HepG2 (cell line): ENCODE measurements around the gene HDDC3. TPM values are rescaled to one million over a fixed set of nuclear protein-coding genes. Genes with fewer than 3 reads are reported as not detected.

ENCODE experiments used
- HNRNPLL ChIP-seq: fragments of 200-400 bp; formaldehyde crosslinking; IDR thresholded peaks from 2 replicates; pipeline ENCODE4 v1.6.1; 2017; ENCODE audit warnings: mild to moderate bottlenecking, low read depth, low read length; ENCODE audit not compliant: poor library complexity, severe bottlenecking
- NR2F6 ChIP-seq, 2 experiments: IDR thresholded peaks; 2 replicates each; pipeline ENCODE4 v1.6.1; 2016; ENCODE audit warnings: antibody characterized with exemption in 1 of 2, mild to moderate bottlenecking in 1 of 2
- ONECUT2 ChIP-seq: sonication (generic); formaldehyde crosslinking; IDR thresholded peaks from 2 replicates; pipeline ENCODE4 v1.4.0; 2020; ENCODE audit warnings: missing genetic modification reagents
- SMARCE1 ChIP-seq: fragments of 450-650 bp; IDR thresholded peaks from 2 replicates; pipeline ENCODE4 v1.6.1; 2017; ENCODE audit warnings: borderline replicate concordance
- ZNF275 ChIP-seq: sonication (generic); formaldehyde crosslinking; IDR thresholded peaks from 2 replicates; pipeline ENCODE4 v1.8.0; 2022; ENCODE audit warnings: missing genetic modification reagents, mild to moderate bottlenecking, inconsistent platforms, borderline replicate concordance
- ZNF703 ChIP-seq: sonication (generic); formaldehyde crosslinking; IDR thresholded peaks from 2 replicates; pipeline ENCODE4 v1.5.1; 2020; ENCODE audit warnings: missing genetic modification reagents, mild to moderate bottlenecking, moderate library complexity, borderline replicate concordance
- ZNF747 ChIP-seq: sonication (generic); formaldehyde crosslinking; IDR thresholded peaks from 2 replicates; pipeline ENCODE4 v1.8.1; 2023; ENCODE audit warnings: missing genetic modification reagents, mild to moderate bottlenecking, borderline replicate concordance
- ZUFSP ChIP-seq: sonication (generic); formaldehyde crosslinking; IDR thresholded peaks from 2 replicates; pipeline ENCODE4 v1.9.0; 2021; ENCODE audit warnings: missing genetic modification reagents, mild to moderate bottlenecking, borderline replicate concordance
- polyA plus RNA-seq, 8 experiments: library from polyadenylated mRNA; depleted of rRNA in 3 of 8; stranded (reverse) in 7 of 8; unstranded in 1 of 8; fragments of >200 nt; fragmentation: Illumina TruSeq in 4 of 8; extraction: Trizol in 4 of 8; gene quantifications; 2 replicates each; pipeline versions ENCODE4 v1.2.1 to v1.2.3, GENCODE V29; 2011 to 2016; ENCODE audit warnings: low read depth in 4 of 8, missing spikeins in 1 of 8, mixed read lengths in 1 of 8; ENCODE audit not compliant: insufficient read depth in 1 of 8
- total RNA-seq, 5 experiments: library from RNA; depleted of rRNA; stranded (reverse); fragments of >200 nt; fragmentation: Illumina TruSeq; extraction: Trizol; gene quantifications; 2 replicates each; pipeline ENCODE4 v1.2.3, GENCODE V29; 2016; ENCODE audit warnings: low read depth in 1 of 5
- TF ChIP-seq, protein P1 (sequence below): sonication (generic); formaldehyde crosslinking; IDR thresholded peaks from 2 replicates; pipeline ENCODE4 v1.5.0; 2020; ENCODE audit warnings: mild to moderate bottlenecking, missing genetic modification reagents
- TF ChIP-seq, protein P2 (sequence below): sonication (generic); formaldehyde crosslinking; IDR thresholded peaks from 2 replicates; pipeline ENCODE4 v1.4.0; 2020; ENCODE audit warnings: missing genetic modification reagents
- TF ChIP-seq, protein P3 (sequence below): sonication (generic); formaldehyde crosslinking; IDR thresholded peaks from 2 replicates; pipeline ENCODE4 v1.5.1; 2020; ENCODE audit warnings: mild to moderate bottlenecking, missing genetic modification reagents, borderline replicate concordance
- TF ChIP-seq, protein P4 (sequence below): conservative IDR thresholded peaks from 2 replicates; pipeline ENCODE4 v1.6.1; 2018; ENCODE audit warnings: missing genetic modification reagents

The HDDC3 gene
- total and polyA plus RNA-seq, 2 of the 13 experiments (the other 11 are each of a cell fraction or from before 2014, with no cell fraction given) = 18.7 to 28.3 TPM

DNA sequence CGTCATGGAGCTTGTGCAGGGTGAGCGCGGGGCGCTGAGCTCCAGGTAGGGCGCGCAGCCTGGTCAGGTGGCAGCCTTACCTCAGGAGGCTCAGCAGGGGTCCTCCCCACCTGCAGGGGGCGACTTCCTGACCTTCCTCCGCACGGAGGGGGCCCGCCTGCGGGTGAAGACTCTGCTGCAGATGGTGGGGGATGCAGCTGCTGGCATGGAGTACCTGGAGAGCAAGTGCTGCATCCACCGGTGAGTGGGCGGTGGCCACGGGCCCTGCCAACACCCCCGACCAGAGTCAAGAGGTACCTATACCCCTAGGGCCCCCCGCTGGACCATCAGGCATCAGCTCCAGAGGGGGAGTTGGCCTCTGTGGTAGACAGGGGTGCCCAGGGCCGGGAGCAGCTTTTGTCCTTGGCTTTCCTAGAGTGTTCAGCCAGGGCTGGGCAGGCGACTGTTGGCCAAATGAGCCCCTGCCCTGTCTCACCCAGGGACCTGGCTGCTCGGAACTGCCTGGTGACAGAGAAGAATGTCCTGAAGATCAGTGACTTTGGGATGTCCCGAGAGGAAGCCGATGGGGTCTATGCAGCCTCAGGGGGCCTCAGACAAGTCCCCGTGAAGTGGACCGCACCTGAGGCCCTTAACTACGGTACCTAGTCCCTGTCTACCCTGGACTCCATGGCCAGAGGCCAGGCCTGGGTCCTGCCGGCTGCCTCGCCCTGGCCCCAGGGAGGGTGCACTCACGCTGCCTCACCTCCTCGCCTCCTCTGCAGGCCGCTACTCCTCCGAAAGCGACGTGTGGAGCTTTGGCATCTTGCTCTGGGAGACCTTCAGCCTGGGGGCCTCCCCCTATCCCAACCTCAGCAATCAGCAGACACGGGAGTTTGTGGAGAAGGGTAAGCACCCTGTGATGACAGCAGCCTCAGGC is 38.9 kb downstream of the HDDC3 start (continued):
- TF ChIP-seq, protein P1, sequence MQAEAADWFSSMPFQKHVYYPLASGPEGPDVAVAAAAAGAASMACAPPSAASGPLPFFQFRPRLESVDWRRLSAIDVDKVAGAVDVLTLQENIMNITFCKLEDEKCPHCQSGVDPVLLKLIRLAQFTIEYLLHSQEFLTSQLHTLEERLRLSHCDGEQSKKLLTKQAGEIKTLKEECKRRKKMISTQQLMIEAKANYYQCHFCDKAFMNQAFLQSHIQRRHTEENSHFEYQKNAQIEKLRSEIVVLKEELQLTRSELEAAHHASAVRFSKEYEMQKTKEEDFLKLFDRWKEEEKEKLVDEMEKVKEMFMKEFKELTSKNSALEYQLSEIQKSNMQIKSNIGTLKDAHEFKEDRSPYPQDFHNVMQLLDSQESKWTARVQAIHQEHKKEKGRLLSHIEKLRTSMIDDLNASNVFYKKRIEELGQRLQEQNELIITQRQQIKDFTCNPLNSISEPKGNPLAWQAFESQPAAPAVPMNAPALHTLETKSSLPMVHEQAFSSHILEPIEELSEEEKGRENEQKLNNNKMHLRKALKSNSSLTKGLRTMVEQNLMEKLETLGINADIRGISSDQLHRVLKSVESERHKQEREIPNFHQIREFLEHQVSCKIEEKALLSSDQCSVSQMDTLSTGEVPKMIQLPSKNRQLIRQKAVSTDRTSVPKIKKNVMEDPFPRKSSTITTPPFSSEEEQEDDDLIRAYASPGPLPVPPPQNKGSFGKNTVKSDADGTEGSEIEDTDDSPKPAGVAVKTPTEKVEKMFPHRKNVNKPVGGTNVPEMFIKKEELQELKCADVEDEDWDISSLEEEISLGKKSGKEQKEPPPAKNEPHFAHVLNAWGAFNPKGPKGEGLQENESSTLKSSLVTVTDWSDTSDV = no peak
- peak; percentile 35 for TF ChIP-seq HNRNPLL
- no peak for TF ChIP-seq SMARCE1
- no peak for TF ChIP-seq ZNF703 (CRISPR knock-in tag)
- TF ChIP-seq ZNF275 = no peak
- TF ChIP-seq, protein P2, sequence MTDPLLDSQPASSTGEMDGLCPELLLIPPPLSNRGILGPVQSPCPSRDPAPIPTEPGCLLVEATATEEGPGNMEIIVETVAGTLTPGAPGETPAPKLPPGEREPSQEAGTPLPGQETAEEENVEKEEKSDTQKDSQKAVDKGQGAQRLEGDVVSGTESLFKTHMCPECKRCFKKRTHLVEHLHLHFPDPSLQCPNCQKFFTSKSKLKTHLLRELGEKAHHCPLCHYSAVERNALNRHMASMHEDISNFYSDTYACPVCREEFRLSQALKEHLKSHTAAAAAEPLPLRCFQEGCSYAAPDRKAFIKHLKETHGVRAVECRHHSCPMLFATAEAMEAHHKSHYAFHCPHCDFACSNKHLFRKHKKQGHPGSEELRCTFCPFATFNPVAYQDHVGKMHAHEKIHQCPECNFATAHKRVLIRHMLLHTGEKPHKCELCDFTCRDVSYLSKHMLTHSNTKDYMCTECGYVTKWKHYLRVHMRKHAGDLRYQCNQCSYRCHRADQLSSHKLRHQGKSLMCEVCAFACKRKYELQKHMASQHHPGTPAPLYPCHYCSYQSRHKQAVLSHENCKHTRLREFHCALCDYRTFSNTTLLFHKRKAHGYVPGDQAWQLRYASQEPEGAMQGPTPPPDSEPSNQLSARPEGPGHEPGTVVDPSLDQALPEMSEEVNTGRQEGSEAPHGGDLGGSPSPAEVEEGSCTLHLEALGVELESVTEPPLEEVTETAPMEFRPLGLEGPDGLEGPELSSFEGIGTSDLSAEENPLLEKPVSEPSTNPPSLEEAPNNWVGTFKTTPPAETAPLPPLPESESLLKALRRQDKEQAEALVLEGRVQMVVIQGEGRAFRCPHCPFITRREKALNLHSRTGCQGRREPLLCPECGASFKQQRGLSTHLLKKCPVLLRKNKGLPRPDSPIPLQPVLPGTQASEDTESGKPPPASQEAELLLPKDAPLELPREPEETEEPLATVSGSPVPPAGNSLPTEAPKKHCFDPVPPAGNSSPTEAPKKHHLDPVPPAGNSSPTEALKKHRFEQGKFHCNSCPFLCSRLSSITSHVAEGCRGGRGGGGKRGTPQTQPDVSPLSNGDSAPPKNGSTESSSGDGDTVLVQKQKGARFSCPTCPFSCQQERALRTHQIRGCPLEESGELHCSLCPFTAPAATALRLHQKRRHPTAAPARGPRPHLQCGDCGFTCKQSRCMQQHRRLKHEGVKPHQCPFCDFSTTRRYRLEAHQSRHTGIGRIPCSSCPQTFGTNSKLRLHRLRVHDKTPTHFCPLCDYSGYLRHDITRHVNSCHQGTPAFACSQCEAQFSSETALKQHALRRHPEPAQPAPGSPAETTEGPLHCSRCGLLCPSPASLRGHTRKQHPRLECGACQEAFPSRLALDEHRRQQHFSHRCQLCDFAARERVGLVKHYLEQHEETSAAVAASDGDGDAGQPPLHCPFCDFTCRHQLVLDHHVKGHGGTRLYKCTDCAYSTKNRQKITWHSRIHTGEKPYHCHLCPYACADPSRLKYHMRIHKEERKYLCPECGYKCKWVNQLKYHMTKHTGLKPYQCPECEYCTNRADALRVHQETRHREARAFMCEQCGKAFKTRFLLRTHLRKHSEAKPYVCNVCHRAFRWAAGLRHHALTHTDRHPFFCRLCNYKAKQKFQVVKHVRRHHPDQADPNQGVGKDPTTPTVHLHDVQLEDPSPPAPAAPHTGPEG (CRISPR knock-in tag) = no peak
- TF ChIP-seq ZUFSP (CRISPR knock-in tag) = no peak
- TF ChIP-seq, protein P3, sequence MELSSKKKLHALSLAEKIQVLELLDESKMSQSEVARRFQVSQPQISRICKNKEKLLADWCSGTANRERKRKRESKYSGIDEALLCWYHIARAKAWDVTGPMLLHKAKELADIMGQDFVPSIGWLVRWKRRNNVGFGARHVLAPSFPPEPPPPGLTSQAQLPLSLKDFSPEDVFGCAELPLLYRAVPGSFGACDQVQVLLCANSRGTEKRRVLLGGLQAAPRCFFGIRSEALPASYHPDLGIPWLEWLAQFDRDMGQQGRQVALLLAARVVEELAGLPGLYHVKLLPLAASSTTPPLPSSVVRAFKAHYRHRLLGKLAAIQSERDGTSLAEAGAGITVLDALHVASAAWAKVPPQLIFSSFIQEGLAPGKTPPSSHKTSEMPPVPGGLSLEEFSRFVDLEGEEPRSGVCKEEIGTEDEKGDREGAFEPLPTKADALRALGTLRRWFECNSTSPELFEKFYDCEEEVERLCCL = no peak
- TF ChIP-seq, protein P4, sequence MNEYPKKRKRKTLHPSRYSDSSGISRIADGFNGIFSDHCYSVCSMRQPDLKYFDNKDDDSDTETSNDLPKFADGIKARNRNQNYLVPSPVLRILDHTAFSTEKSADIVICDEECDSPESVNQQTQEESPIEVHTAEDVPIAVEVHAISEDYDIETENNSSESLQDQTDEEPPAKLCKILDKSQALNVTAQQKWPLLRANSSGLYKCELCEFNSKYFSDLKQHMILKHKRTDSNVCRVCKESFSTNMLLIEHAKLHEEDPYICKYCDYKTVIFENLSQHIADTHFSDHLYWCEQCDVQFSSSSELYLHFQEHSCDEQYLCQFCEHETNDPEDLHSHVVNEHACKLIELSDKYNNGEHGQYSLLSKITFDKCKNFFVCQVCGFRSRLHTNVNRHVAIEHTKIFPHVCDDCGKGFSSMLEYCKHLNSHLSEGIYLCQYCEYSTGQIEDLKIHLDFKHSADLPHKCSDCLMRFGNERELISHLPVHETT (CRISPR knock-in tag) = no peak
- TF ChIP-seq ZNF747 (CRISPR knock-in tag) = no peak
- no peak for TF ChIP-seq ONECUT2
- no peak for TF ChIP-seq NR2F6 (IDR thresholded peaks at IDR 0.05)
- no peak for TF ChIP-seq NR2F6 (CRISPR knock-in tag; IDR thresholded peaks at IDR 0.05)
